HG02588 (cell line): Measurements from ENCODE around the gene GPR12.
"Not testable (repeated sequence)": the region's sequence is repeated elsewhere in the genome, so short reads cannot be mapped to it uniquely, and the experiment has no call there.

Experiments used
- ATAC-seq: cut with Tn5 transposase; IDR thresholded peaks from one replicate; pipeline ENCODE4 v1.9.1; 2021; ENCODE audit warnings: mild to moderate bottlenecking, moderate library complexity; ENCODE audit not compliant: unreplicated experiment

GPR12 gene

GRCh38 chr13:26749285-26749684, 11.3 kb downstream of the GPR12 start:
- ATAC-seq, result no peak

- no peak for ATAC-seq
Measured at GRCh38 chr13:26747706-26748105, 12.9 kb downstream of the GPR12 start.

- ATAC-seq, result no peak
Measured at GRCh38 chr13:26743971-26744370, 16.6 kb downstream of the GPR12 start.

GRCh38 chr13:26742691-26743358, 17.8 kb downstream of the GPR12 start:
- no peak for ATAC-seq

- no peak for ATAC-seq
Measured at GRCh38 chr13:26735677-26736076, 24.9 kb downstream of the GPR12 start.

GRCh38 chr13:26727633-26728032, 33.0 kb downstream of the GPR12 start:
- no peak for ATAC-seq

GRCh38 chr13:26727122-26727521, 33.5 kb downstream of the GPR12 start:
- ATAC-seq, result no peak

- ATAC-seq, result no peak
Measured at GRCh38 chr13:26726684-26727083, 33.9 kb downstream of the GPR12 start.

- ATAC-seq, result not testable (repeated sequence)
Measured at GRCh38 chr13:26723620-26724019, 37.0 kb downstream of the GPR12 start.

- ATAC-seq, result no peak
Measured at GRCh38 chr13:26722321-26722720, 38.3 kb downstream of the GPR12 start.

GRCh38 chr13:26721251-26722121, 39.1 kb downstream of the GPR12 start:
- ATAC-seq, result no peak

- ATAC-seq, result no peak
Measured at GRCh38 chr13:26719356-26719945, 41.1 kb downstream of the GPR12 start.

GRCh38 chr13:26718872-26719271, 41.7 kb downstream of the GPR12 start:
- ATAC-seq, result no peak

GRCh38 chr13:26718146-26718545, 42.4 kb downstream of the GPR12 start:
- no peak for ATAC-seq

- no peak for ATAC-seq
Measured at GRCh38 chr13:26716984-26717383, 43.6 kb downstream of the GPR12 start.

GRCh38 chr13:26713341-26713740, 47.2 kb downstream of the GPR12 start:
- ATAC-seq, result no peak

- no peak for ATAC-seq
Measured at GRCh38 chr13:26711211-26711610, 49.4 kb downstream of the GPR12 start.

- no peak for ATAC-seq
Measured at GRCh38 chr13:26710166-26710565, 50.4 kb downstream of the GPR12 start.

- ATAC-seq, result no peak
Measured at GRCh38 chr13:26709461-26709860, 51.1 kb downstream of the GPR12 start.

- ATAC-seq, result no peak
Measured at GRCh38 chr13:26708007-26708297, 52.6 kb downstream of the GPR12 start.

- ATAC-seq, result no peak
Measured at GRCh38 chr13:26707122-26708006, 53.2 kb downstream of the GPR12 start.
